Retinal pigment epithelial cell (primary cell): ENCODE results near the gene PNCK.

Source experiments
- DNase-seq: peaks from one replicate; pipeline ENCODE4 v3.0.0-alpha.2; 2010; ENCODE audit warnings: low read depth
- H3K4me3 ChIP-seq: 2 replicates; pipeline ENCODE4 v1.5.1; 2011; ENCODE audit warnings: mild to moderate bottlenecking, low read length, control low read depth, moderate library complexity
- TF ChIP-seq, protein P1 (sequence below): conservative IDR thresholded peaks from 2 replicates; pipeline ENCODE4 v1.5.1; 2011; ENCODE audit warnings: low read depth, low read length, control low read depth, inconsistent platforms

PNCK gene

DNA sequence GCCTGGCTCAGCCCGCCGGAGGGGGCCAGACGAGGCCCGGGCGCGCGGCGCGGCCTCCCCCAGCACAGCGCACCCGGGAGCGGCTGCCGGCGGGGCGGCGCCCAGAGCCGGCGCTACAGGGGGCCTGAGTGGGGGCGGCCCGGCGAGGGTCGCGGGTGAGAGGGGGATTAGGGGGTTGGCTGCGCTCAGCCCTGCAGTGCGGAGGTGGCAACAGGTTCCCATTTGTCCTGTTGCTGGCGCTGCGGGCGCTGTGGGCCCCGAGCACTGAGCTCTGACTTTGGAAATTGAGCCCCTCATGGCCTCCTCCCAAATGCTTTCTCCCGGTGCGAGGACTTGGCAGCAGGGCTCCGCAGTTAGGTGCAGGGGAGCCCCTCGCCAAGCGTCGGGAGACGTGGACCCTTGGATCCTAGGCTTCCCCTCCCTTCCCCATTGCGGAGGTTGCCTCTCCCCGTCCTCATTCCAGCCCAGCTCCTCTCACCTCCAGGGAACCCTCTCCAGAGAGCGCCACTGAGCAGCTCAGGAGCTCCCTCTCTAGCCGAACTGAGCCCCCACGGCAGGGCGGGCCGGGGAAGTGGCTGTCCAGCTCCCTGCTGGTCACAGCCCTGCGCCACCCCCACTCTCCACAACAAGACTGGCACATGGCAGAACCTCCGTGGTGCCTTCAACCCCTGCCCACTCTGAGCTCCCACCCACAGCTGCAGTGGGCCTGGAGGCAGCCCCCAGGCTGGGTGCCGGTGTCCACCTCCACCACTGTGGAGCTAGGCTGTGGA lies 29.1 kb downstream of the PNCK start:
- H3K4me3 ChIP-seq = no peak overlapping the region
- TF ChIP-seq, protein P1, sequence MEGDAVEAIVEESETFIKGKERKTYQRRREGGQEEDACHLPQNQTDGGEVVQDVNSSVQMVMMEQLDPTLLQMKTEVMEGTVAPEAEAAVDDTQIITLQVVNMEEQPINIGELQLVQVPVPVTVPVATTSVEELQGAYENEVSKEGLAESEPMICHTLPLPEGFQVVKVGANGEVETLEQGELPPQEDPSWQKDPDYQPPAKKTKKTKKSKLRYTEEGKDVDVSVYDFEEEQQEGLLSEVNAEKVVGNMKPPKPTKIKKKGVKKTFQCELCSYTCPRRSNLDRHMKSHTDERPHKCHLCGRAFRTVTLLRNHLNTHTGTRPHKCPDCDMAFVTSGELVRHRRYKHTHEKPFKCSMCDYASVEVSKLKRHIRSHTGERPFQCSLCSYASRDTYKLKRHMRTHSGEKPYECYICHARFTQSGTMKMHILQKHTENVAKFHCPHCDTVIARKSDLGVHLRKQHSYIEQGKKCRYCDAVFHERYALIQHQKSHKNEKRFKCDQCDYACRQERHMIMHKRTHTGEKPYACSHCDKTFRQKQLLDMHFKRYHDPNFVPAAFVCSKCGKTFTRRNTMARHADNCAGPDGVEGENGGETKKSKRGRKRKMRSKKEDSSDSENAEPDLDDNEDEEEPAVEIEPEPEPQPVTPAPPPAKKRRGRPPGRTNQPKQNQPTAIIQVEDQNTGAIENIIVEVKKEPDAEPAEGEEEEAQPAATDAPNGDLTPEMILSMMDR = no peak

DNA sequence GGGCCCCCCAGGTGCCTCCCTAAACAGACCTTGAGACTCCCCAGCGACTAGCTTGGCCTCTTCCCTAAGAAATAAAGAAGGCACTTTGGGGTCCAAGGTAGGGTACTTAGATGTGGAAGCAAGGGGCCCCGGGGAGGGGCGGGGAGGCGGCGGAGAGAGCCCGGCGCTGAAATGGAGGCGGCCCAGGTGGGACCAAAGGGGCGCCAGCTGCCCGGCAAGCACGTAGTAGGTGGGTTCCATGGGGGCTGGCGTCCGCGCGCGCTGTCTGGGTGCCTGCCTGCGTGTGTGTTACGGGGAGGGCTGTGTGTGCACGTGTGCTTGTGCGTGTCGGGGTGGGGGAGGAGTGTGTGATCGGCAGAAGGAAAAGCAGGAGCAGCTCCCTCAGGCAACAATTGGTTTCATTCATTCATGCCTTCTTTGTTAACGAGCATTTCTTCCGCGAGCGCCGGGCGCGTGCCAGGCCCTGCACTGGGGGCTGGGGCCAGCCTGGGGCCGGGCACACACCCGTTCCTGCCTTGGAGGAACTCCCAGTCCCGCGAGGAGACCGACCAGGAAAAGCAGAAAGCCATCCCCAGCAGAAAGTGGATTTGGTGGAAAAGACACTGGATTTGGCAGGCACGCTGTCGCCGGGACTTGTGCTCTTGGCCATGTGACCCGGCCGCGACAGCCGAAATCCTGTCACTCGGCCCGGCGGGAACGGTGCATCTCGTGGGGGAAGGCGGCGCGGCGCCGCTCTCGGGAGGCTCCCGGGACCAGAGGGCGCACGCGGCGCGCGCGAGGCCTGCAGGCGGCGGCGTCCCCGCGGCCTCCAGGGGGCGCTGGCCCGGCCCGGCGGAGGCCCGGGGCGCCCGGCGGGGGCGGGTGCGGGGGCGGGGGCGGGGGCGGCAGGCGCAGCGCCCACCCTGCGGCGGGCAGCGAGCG lies 29.9 kb downstream of the PNCK start:
- TF ChIP-seq, protein P1 = no peak
- DNase-seq = no peak
- no peak overlapping the region for H3K4me3 ChIP-seq

More for the DNA sequence above, 29.1 kb downstream of the PNCK start:
- no peak for DNase-seq

DNA sequence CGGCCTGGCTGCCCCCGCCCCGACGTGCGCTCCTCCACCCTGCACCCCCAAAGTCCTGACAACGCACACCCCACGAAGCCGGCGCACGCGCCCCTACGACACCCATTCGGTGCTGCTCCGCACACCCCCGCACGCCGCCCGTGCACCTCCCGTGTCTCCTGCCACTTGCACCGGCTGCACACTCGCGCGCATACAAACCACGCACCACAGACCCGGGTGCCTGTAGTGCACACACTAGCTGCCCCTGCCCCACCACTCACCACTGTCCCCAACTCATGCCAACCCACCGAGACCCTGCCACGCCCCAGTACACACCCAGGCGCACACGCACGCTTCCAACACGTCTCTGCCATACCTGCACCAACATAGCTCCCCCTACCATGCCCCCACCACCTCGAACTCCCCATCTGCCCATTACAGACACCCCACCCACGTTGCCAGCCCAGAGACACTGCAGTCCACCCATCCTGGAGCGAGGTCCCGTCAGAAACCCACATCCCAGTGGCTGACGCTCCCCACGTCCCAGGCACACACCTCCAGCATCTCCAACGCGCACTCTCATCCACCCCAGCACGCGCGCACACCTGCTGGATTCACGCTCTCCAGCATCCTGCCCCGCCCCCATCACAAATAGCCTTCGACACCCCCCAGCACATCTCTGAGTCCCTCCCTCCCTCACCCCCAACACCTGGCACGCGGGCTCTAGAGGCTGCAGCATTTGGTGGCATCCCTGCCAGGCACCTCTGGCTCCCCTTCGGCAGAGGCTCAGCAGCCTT lies 30.8 kb downstream of the PNCK start:
- DNase-seq = no peak
- TF ChIP-seq, protein P1 = no peak
- H3K4me3 ChIP-seq = no peak overlapping the region

DNA sequence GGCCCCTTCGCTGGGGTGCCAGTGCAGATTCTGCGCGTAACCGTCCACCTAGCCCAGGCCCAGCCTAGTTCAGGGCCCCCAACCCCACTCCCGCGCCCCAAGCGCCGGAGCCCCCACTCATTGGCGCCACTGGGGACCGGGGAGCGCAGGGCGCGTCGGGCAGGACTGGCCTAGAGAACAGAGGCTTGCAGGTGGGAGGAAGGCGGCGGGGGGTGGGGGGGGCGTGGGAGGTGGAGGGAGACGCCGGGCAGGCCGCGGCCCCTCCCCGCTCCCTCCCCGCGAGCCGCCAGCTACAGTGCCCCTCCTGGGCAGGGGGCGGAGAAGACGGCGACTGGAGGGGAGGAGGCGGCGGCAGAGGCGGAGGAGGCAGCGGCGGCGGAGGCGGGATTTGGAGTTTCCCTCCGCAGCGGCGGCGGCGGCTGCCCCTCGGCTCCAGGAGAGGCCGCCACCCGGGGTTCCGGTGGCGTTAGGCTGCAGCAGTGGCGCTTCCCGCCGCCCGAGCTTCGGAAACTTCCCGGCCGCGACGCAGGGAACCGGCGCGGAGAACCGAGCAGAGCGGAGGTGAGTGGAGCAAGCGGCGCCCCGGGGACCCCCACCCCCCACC lies 31.5 kb downstream of the PNCK start:
- H3K4me3 ChIP-seq = no peak overlapping the region
- TF ChIP-seq, protein P1 = no peak
- DNase-seq = no peak

DNA sequence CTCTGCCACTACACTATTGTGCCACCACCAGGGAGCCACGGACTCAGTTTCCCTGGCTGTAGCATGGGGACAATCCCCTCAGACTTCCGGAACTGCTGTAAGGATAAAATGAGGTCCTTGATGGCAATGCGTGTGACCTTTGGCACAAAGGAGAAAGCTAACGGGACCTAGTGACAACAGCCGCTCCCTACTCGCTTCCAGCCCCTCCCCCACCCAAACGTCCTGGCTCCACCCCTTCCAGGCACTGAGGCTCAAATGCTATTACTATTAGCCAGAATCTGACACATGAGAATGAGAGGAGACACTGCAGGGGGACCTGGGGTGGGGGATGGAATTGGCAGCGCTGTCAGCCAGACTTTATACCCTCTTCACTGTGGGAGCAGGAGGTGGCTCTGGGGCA lies 32.0 kb downstream of the PNCK start:
- TF ChIP-seq, protein P1 = no peak

GRCh38 chrX:153640736-153641575 lies 32.7 kb downstream of the PNCK start:
- no peak for DNase-seq
- no peak overlapping the region for H3K4me3 ChIP-seq
- TF ChIP-seq, protein P1 = no peak

More for the DNA sequence above, 32.0 kb downstream of the PNCK start:
- H3K4me3 ChIP-seq = no peak overlapping the region
- DNase-seq = no peak
